Esophagus muscularis mucosa (tissue), 4 donors: ENCODE data around the gene DPH3. TPM values are rescaled to one million over a fixed set of nuclear protein-coding genes. Genes with fewer than 3 reads are reported as not detected.

Source experiments
- DNase-seq: peaks from one replicate; pipeline ENCODE4 v3.0.0-alpha.2; 2017; ENCODE audit errors: extremely low spot score
- H3K27ac ChIP-seq, 4 donors: fragments of 200-600 bp; sonication (generic); replicated peaks in 1 of 4; 1 replicate in 3 of 4; 2 replicates in 1 of 4; pipeline ENCODE4 v1.5.1; 2016 to 2019; ENCODE audit warnings: mild to moderate bottlenecking in 1 of 4
- H3K27me3 ChIP-seq, 4 donors: fragments of 200-600 bp; sonication (generic); one replicate each; pipeline versions ENCODE4 v1.5.1 to v1.6.0; 2016 to 2019
- H3K36me3 ChIP-seq, 4 donors: fragments of 200-600 bp; sonication (generic); one replicate each; pipeline ENCODE4 v1.5.1; 2016 to 2019
- H3K4me1 ChIP-seq, 4 donors: fragments of 200-600 bp; sonication (generic); one replicate each; pipeline ENCODE4 v1.5.1; 2016 to 2019
- H3K4me3 ChIP-seq, 4 donors: fragments of 200-600 bp; sonication (generic); 1 replicate in 2 of 4; 2 replicates in 2 of 4; pipeline ENCODE4 v1.5.1; 2016 to 2019; ENCODE audit warnings: mild to moderate bottlenecking in 4 of 4, moderate library complexity in 1 of 4
- H3K9me3 ChIP-seq, 4 donors: fragments of 200-600 bp; sonication (generic); 1 replicate in 3 of 4; 2 replicates in 1 of 4; pipeline ENCODE4 v1.5.1; 2016 to 2019
- EP300 ChIP-seq: sonication (generic); formaldehyde crosslinking; IDR thresholded peaks from one replicate; pipeline ENCODE4 v1.6.1; 2017; ENCODE audit warnings: antibody characterized with exemption
- POLR2A ChIP-seq: fragments of 450-650 bp; IDR thresholded peaks from one replicate; pipeline ENCODE4 v1.6.1; 2017; ENCODE audit warnings: antibody characterized with exemption, moderate library complexity, mild to moderate bottlenecking, low read depth
- POLR2AphosphoS5 ChIP-seq, 2 donors: sonication (generic); formaldehyde crosslinking; IDR thresholded peaks; one replicate each; pipeline ENCODE4 v1.6.1; 2017; ENCODE audit warnings: antibody characterized with exemption in 2 of 2
- WGBS: methylation state at CpG from one replicate; pipeline ENCODE4 v1.1.5; 2018; 5-methylcytosine and 5-hydroxymethylcytosine counted together
- intact Hi-C: fragments of 100-400 bp; cut with DNase I; formaldehyde crosslinking; loops from one replicate; pipeline ENCODE4 v1.15.1; 2023
- total RNA-seq, 4 donors: library from RNA; depleted of rRNA; stranded (reverse); fragments of >200 nt; gene quantifications; one replicate each; pipeline versions ENCODE4 v1.1.0 to v1.2.1, GENCODE V29; 2016
- TF ChIP-seq, protein P1 (sequence below), 3 experiments: fragments of 200-600 bp in 2 of 3; fragments of 450-650 bp in 1 of 3; sonication (generic) in 2 of 3; IDR thresholded peaks; one replicate each; pipeline ENCODE4 v1.5.1; 2017 to 2019; ENCODE audit warnings: antibody characterized with exemption in 3 of 3, mild to moderate bottlenecking in 2 of 3, moderate library complexity in 1 of 3

The DPH3 gene
- total RNA-seq, 4 donors from 2014 or later = 27.2 to 50.7 (median 37.6) TPM

DNA sequence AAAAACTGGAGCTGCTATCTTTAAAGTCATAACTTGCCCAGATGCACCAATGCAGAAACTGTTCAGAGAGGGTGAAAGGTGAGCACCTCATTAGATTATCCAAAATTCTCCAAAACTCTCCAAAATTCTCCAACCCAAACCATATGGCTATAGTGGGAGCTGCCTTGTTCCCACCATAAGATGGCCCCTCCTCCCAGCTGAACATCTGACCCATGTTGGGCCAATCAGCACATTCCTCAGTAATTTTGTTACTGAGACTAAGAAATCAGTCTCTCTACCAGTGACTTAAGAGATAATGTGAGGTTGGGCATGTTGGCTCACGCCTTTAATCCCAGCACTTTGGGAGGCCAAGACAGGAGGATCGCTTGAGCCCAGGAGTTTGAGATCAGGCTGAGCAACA, 32.8 kb downstream of the DPH3 start:
- Histone ChIP-seq H3K4me1 (no peaks in the 10 kb centered on the region), H3K36me3 (peaks cover 0 to 19% (median 4%) of the 10 kb centered on the region in 4 donors), H3K27me3 (no peaks in the 10 kb centered on the region), H3K9me3 (no peaks in the 10 kb centered on the region), H3K27ac (no peak overlapping the region), H3K4me3 (no peak overlapping the region)
- intact Hi-C loops = no loop called here
- DNase-seq = no peak
- 97% methylated on average over 2 of the region's 2 CpGs for WGBS
- TF ChIP-seq, protein P1, sequence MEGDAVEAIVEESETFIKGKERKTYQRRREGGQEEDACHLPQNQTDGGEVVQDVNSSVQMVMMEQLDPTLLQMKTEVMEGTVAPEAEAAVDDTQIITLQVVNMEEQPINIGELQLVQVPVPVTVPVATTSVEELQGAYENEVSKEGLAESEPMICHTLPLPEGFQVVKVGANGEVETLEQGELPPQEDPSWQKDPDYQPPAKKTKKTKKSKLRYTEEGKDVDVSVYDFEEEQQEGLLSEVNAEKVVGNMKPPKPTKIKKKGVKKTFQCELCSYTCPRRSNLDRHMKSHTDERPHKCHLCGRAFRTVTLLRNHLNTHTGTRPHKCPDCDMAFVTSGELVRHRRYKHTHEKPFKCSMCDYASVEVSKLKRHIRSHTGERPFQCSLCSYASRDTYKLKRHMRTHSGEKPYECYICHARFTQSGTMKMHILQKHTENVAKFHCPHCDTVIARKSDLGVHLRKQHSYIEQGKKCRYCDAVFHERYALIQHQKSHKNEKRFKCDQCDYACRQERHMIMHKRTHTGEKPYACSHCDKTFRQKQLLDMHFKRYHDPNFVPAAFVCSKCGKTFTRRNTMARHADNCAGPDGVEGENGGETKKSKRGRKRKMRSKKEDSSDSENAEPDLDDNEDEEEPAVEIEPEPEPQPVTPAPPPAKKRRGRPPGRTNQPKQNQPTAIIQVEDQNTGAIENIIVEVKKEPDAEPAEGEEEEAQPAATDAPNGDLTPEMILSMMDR (IDR thresholded peaks at IDR 0.05) = no peak
- TF ChIP-seq POLR2A (no peak), POLR2AphosphoS5 (IDR thresholded peaks at IDR 0.05) (no peak), EP300 (no peak)

DNA sequence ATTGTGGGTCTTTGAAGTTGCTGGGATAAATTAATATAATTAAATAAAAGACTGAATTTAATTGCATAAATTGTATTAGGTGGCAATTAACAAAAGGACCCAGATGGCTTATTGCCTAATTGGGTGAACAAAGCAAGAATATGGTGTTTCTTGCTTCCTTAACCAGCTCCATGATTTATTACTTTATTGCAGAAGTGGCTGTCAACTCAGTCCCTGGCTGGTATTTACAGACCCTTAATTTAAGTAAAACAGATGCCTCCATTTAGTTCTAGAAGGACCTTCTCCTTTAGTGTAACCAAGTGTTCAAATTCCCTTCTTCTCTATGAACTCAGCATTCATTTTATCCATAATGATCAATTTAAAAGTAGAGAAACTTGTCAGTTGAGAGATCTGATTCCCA, 35.1 kb downstream of the DPH3 start:
- no peaks in the 10 kb centered on the region for H3K4me1 ChIP-seq
- peaks cover 0 to 32% (median 13%) of the 10 kb centered on the region in 4 donors for H3K36me3 ChIP-seq
- no peaks in the 10 kb centered on the region for H3K9me3 ChIP-seq
- TF ChIP-seq, protein P1 (IDR thresholded peaks at IDR 0.05) = no peak
- no peak for TF ChIP-seq POLR2AphosphoS5 (IDR thresholded peaks at IDR 0.05)
- no peak for TF ChIP-seq EP300
- no peak for TF ChIP-seq POLR2A
- H3K4me3 ChIP-seq = no peak overlapping the region
- intact Hi-C loops = no loop called here
- no peaks in the 10 kb centered on the region for H3K27me3 ChIP-seq
- H3K27ac ChIP-seq = no peak overlapping the region
- no peak for DNase-seq

DNA sequence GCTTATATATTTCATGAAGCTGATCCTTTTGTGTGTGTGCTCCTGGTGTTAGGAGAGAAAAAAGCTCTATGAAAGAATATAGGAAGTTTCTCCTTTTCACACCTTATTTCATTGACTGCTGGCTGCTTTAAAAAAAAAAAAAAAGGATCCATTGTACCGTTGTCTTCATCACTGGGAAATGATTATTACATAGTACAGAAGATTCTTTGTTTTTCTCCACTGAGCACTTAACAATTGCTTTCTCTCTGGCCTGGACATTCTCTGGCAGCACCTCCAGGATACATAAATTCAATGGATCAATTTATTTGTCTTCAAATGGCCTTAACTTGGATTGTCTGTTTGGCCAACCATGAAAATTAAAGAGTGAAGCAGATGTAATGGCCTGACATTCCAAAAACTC, 37.2 kb downstream of the DPH3 start:
- Histone ChIP-seq H3K4me3 (no peak overlapping the region), H3K9me3 (no peaks in the 10 kb centered on the region), H3K27me3 (no peaks in the 10 kb centered on the region), H3K27ac (no peak overlapping the region), H3K36me3 (peaks cover 3 to 51% (median 17%) of the 10 kb centered on the region in 4 donors), H3K4me1 (no peaks in the 10 kb centered on the region)
- intact Hi-C loops = no loop called here
- no peak for TF ChIP-seq POLR2A
- TF ChIP-seq EP300 = no peak
- TF ChIP-seq POLR2AphosphoS5 (IDR thresholded peaks at IDR 0.05) = no peak
- TF ChIP-seq, protein P1 (IDR thresholded peaks at IDR 0.05) = no peak
- DNase-seq = no peak
- WGBS = 51% methylated on average over 1 of the region's 1 CpG

DNA sequence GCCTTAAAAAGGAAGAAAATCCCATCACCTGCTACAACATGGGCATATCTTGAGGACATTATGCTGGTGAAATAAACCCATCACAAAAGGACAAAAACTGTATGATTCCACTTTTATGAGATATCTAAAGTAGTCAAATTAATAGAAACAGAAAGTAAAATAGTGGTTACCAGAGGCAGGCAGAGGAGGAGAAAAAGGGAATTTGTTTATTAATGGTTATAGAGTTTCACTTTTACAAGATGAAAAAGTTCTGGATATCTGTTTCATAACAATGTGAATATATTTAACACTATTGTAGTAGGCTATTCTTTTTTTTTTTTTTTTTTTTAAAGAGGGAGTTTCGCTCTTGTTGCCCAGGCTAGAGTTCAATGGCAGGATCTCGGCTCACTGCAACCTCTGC, 40.4 kb downstream of the DPH3 start:
- Histone ChIP-seq H3K36me3 (peaks cover 10 to 83% (median 34%) of the 10 kb centered on the region in 4 donors), H3K4me3 (no peak overlapping the region), H3K27ac (no peak overlapping the region), H3K27me3 (no peaks in the 10 kb centered on the region), H3K4me1 (no peaks in the 10 kb centered on the region), H3K9me3 (no peaks in the 10 kb centered on the region)
- intact Hi-C loops = no loop called here
- no peak for TF ChIP-seq POLR2A
- no peak for TF ChIP-seq POLR2AphosphoS5 (IDR thresholded peaks at IDR 0.05)
- TF ChIP-seq, protein P1 (IDR thresholded peaks at IDR 0.05) = no peak
- no peak for TF ChIP-seq EP300
- WGBS = 95% methylated on average over 2 of the region's 2 CpGs
- DNase-seq = no peak

DNA sequence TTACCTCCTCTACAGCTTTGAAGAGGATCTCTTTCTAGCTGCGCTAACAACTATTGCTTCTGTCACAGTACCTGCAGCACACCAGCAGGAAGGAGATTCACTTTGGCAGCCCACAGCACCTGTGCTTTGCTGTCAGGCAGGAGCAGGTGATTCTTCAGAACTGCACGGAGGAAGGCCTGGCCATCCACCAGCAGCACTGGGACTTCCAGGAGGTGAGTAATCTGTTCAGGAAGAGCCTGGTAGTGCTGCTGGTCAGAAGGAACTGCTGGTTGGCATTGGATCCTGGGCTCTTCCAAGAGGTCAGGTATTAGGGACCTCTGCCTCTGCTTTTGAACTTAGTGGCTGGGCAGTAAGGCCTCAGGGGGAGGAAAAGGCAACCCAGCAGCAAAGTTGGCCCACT, 42.2 kb downstream of the DPH3 start:
- Histone ChIP-seq H3K4me3 (no peak overlapping the region), H3K36me3 (peaks cover 15 to 73% (median 37%) of the 10 kb centered on the region in 4 donors), H3K27ac (no peak overlapping the region), H3K9me3 (no peaks in the 10 kb centered on the region), H3K4me1 (no peaks in the 10 kb centered on the region), H3K27me3 (no peaks in the 10 kb centered on the region)
- TF ChIP-seq POLR2AphosphoS5 (IDR thresholded peaks at IDR 0.05) (no peak), POLR2A (no peak), EP300 (no peak)
- TF ChIP-seq, protein P1 (IDR thresholded peaks at IDR 0.05) = no peak
- DNase-seq = no peak
- WGBS = 83% methylated on average over 2 of the region's 2 CpGs
- intact Hi-C loops = no loop called here
